WTC11 (cell line): Measurements from ENCODE around the gene GPX3. TPM values are rescaled to one million over a fixed set of nuclear protein-coding genes. Genes with fewer than 3 reads are reported as not detected.

Experiments
- ATAC-seq: fragments of 200-7000 bp; cut with Tn5 transposase; 2 replicates; pipeline ENCODE4 v1.10.0; 2021; ENCODE audit warnings: mild to moderate bottlenecking, moderate library complexity
- CTCF ChIA-PET: fragments of 300-600 bp; sonication (Branson Sonifier 250); formaldehyde crosslinking; loops from one replicate; lab custom pipeline; 2021; ENCODE audit warnings: antibody characterized with exemption; lab: Charles Lee
- POLR2A ChIA-PET: fragments of 350-600 bp; sonication (Branson Sonifier 250); formaldehyde crosslinking; loops from one replicate; lab custom pipeline; 2021; ENCODE audit warnings: antibody characterized with exemption; lab: Charles Lee
- DNase-seq: peaks from one replicate; pipeline ENCODE4 v3.0.0; 2021; ENCODE audit warnings: low spot score
- H3K27ac Mint-ChIP-seq: 2 replicates; pipeline ENCODE4 v1.8.0; 2021; ENCODE audit warnings: mixed read lengths
- H3K27me3 Mint-ChIP-seq: 2 replicates; pipeline ENCODE4 v1.8.0; 2021; ENCODE audit warnings: low read depth, mild to moderate bottlenecking, moderate library complexity, mixed read lengths
- H3K36me3 Mint-ChIP-seq: 2 replicates; pipeline ENCODE4 v1.8.0; 2021; ENCODE audit warnings: mixed read lengths
- H3K4me1 Mint-ChIP-seq: 2 replicates; pipeline ENCODE4 v1.8.0; 2022; ENCODE audit warnings: mixed read lengths
- H3K4me3 Mint-ChIP-seq: 2 replicates; pipeline ENCODE4 v1.8.0; 2021; ENCODE audit warnings: mild to moderate bottlenecking, moderate library complexity, mixed read lengths
- H3K9me3 Mint-ChIP-seq: 2 replicates; pipeline ENCODE4 v1.8.0; 2021; ENCODE audit warnings: mixed read lengths
- EMX1 ChIP-seq: fragments of 250-450 bp; sonication (Bioruptor Pico); IDR thresholded peaks from 2 replicates; pipeline ENCODE4 v1.8.0; 2021; ENCODE audit warnings: mild to moderate bottlenecking
- ERG ChIP-seq: fragments of 250-450 bp; sonication (Bioruptor Pico); IDR thresholded peaks from 2 replicates; pipeline ENCODE4 v1.8.0; 2021; ENCODE audit warnings: mild to moderate bottlenecking
- ETV6 ChIP-seq: sonication (generic); formaldehyde crosslinking; IDR thresholded peaks from 2 replicates; pipeline ENCODE4 v1.8.1; 2022; ENCODE audit warnings: mild to moderate bottlenecking, missing genetic modification reagents
- FOXJ3 ChIP-seq: sonication (generic); formaldehyde crosslinking; IDR thresholded peaks from 2 replicates; pipeline ENCODE4 v1.9.0; 2021; ENCODE audit warnings: missing genetic modification reagents, mild to moderate bottlenecking, borderline replicate concordance
- FOXP4 ChIP-seq: sonication (generic); formaldehyde crosslinking; IDR thresholded peaks from 2 replicates; pipeline ENCODE4 v1.8.0; 2022; ENCODE audit warnings: mild to moderate bottlenecking, missing genetic modification reagents
- GABPB1 ChIP-seq: sonication (generic); formaldehyde crosslinking; IDR thresholded peaks from 2 replicates; pipeline ENCODE4 v1.8.1; 2023; ENCODE audit warnings: mild to moderate bottlenecking, missing genetic modification reagents
- GTF2I ChIP-seq: fragments of 250-450 bp; sonication (Bioruptor Pico); conservative IDR thresholded peaks from 2 replicates; pipeline ENCODE4 v1.4.0; 2021; ENCODE audit warnings: mild to moderate bottlenecking
- JUN ChIP-seq: sonication (generic); formaldehyde crosslinking; IDR thresholded peaks from 2 replicates; pipeline ENCODE4 v1.8.0; 2023; ENCODE audit warnings: mild to moderate bottlenecking, missing genetic modification reagents
- MYBL2 ChIP-seq: sonication (generic); formaldehyde crosslinking; IDR thresholded peaks from 2 replicates; pipeline ENCODE4 v1.8.1; 2023; ENCODE audit warnings: mild to moderate bottlenecking, moderate library complexity, missing genetic modification reagents
- NFATC4 ChIP-seq: fragments of 250-450 bp; sonication (Bioruptor Pico); IDR thresholded peaks from 2 replicates; pipeline ENCODE4 v1.9.0; 2021; ENCODE audit warnings: mild to moderate bottlenecking
- NR1H2 ChIP-seq: sonication (generic); formaldehyde crosslinking; IDR thresholded peaks from 2 replicates; pipeline ENCODE4 v1.9.0; 2021; ENCODE audit warnings: mild to moderate bottlenecking, moderate library complexity, missing genetic modification reagents
- NR3C1 ChIP-seq: sonication (generic); formaldehyde crosslinking; conservative IDR thresholded peaks from 2 replicates; pipeline ENCODE4 v1.8.1; 2023; ENCODE audit warnings: low read depth, mild to moderate bottlenecking, missing genetic modification reagents
- RORB ChIP-seq: fragments of 250-450 bp; sonication (Bioruptor Pico); IDR thresholded peaks from 2 replicates; pipeline ENCODE4 v1.9.0; 2021; ENCODE audit warnings: mild to moderate bottlenecking
- SMAD4 ChIP-seq: sonication (generic); formaldehyde crosslinking; IDR thresholded peaks from 2 replicates; pipeline ENCODE4 v1.8.0; 2022; ENCODE audit warnings: mild to moderate bottlenecking, missing genetic modification reagents
- SP1 ChIP-seq: sonication (generic); formaldehyde crosslinking; conservative IDR thresholded peaks from 2 replicates; pipeline ENCODE4 v1.8.1; 2022; ENCODE audit warnings: missing genetic modification reagents
- ZNF138 ChIP-seq: sonication (generic); formaldehyde crosslinking; conservative IDR thresholded peaks from 2 replicates; pipeline ENCODE4 v1.8.1; 2022; ENCODE audit warnings: mild to moderate bottlenecking, moderate library complexity, missing genetic modification reagents
- ZNF232 ChIP-seq: sonication (generic); formaldehyde crosslinking; IDR thresholded peaks from 2 replicates; pipeline ENCODE4 v1.8.0; 2022; ENCODE audit warnings: mild to moderate bottlenecking, missing genetic modification reagents
- ZNF317 ChIP-seq: sonication (generic); formaldehyde crosslinking; IDR thresholded peaks from 2 replicates; pipeline ENCODE4 v1.8.1; 2023; ENCODE audit warnings: low read depth, mild to moderate bottlenecking, moderate library complexity, missing genetic modification reagents, borderline replicate concordance
- total RNA-seq: library from RNA; stranded (reverse); gene quantifications from 3 replicates; pipeline ENCODE4 v1.2.3, GENCODE V29; 2021
- TF ChIP-seq, protein P1 (sequence below): fragments of 250-450 bp; sonication (Bioruptor Pico); IDR thresholded peaks from 2 replicates; pipeline ENCODE4 v1.9.0; 2021; ENCODE audit warnings: mild to moderate bottlenecking, borderline replicate concordance
- TF ChIP-seq, protein P2 (sequence below): fragments of 250-450 bp; sonication (Bioruptor Pico); IDR thresholded peaks from 2 replicates; pipeline ENCODE4 v2.1.2; 2022; ENCODE audit warnings: mild to moderate bottlenecking, moderate library complexity
- TF ChIP-seq, protein P3 (sequence below): sonication (generic); formaldehyde crosslinking; IDR thresholded peaks from 2 replicates; pipeline ENCODE4 v1.8.0; 2022; ENCODE audit warnings: missing genetic modification reagents
- TF ChIP-seq, protein P4 (sequence below): fragments of 200-600 bp; IDR thresholded peaks from 2 replicates; pipeline ENCODE4 v1.8.0; 2022; ENCODE audit warnings: antibody characterized with exemption

Gene GPX3
- total RNA-seq, 1 experiment from 2014 or later = 24.5 TPM

DNA sequence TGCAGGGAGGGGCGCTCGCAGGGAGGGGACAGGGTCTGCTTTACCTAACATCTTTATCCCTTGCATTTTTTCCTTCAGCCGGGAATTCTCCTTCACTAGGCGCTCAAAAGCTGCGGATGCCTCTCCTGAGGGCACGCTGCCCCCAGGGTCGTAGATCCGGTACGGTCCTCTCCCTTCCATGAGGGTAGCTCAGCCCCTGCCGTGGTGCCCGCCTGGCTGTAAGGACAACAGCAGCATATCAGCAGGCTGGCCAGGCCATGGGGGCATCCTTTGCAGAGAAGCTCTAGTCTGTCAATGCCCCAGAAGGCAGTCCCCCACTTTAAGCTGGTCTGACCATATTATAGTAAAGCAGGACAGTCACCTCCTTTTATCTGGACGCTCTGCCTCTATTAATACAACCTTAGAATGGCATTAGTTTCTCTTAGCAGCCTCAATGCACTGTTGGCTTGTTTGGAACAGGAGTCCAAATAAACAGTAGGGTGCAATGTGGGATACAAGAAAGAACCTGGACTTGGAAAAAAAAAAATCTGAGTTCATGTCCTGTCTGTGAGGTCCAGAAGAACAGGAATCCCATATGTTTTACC lies 44.6 kb downstream of the GPX3 start:
- TF ChIP-seq SP1 (CRISPR knock-in tag) = no peak
- TF ChIP-seq GTF2I (CRISPR knock-in tag) = no peak
- TF ChIP-seq FOXJ3 = no peak
- TF ChIP-seq NR1H2 = no peak
- no peak for TF ChIP-seq EMX1 (CRISPR knock-in tag)
- no peak for TF ChIP-seq GABPB1
- TF ChIP-seq, all 79 proteins: peak for 0
- H3K27me3 Mint-ChIP-seq = no peaks in the 10 kb centered on the region
- DNase-seq (no peak), ATAC-seq (no peak)
- no peak overlapping the region for H3K27ac Mint-ChIP-seq
- no peaks in the 10 kb centered on the region for H3K9me3 Mint-ChIP-seq
- CTCF ChIA-PET = interaction anchor here (1.9 to 4.5 kb wide), 3 partner anchors 14 to 51 kb away, joined by 6 to 37 read pairs (median 15); no protein-coding TSS in a partner anchor
- H3K4me3 Mint-ChIP-seq = no peak overlapping the region
- H3K36me3 Mint-ChIP-seq = peaks cover 27% of the 10 kb centered on the region
- H3K4me1 Mint-ChIP-seq = peaks cover 17% of the 10 kb centered on the region
- POLR2A ChIA-PET = no interaction called here

- H3K9me3 Mint-ChIP-seq = no peaks in the 10 kb centered on the region
- ATAC-seq (no peak), DNase-seq (no peak)
- H3K4me3 Mint-ChIP-seq = no peak overlapping the region
- peak overlapping the region; percentile 57; the same call in 1 of the 2 replicates for H3K27ac Mint-ChIP-seq
- H3K36me3 Mint-ChIP-seq = peaks cover 27% of the 10 kb centered on the region
- POLR2A ChIA-PET = no interaction called here
- H3K27me3 Mint-ChIP-seq = no peaks in the 10 kb centered on the region
- H3K4me1 Mint-ChIP-seq = peaks cover 17% of the 10 kb centered on the region
- CTCF ChIA-PET = interaction anchor here (1.2 to 4.5 kb wide), 3 partner anchors 15 to 50 kb away, joined by 5 to 37 read pairs (median 15); no protein-coding TSS in a partner anchor
- no peak for TF ChIP-seq NR1H2
- no peak for TF ChIP-seq GTF2I (CRISPR knock-in tag)
- TF ChIP-seq, protein P1, sequence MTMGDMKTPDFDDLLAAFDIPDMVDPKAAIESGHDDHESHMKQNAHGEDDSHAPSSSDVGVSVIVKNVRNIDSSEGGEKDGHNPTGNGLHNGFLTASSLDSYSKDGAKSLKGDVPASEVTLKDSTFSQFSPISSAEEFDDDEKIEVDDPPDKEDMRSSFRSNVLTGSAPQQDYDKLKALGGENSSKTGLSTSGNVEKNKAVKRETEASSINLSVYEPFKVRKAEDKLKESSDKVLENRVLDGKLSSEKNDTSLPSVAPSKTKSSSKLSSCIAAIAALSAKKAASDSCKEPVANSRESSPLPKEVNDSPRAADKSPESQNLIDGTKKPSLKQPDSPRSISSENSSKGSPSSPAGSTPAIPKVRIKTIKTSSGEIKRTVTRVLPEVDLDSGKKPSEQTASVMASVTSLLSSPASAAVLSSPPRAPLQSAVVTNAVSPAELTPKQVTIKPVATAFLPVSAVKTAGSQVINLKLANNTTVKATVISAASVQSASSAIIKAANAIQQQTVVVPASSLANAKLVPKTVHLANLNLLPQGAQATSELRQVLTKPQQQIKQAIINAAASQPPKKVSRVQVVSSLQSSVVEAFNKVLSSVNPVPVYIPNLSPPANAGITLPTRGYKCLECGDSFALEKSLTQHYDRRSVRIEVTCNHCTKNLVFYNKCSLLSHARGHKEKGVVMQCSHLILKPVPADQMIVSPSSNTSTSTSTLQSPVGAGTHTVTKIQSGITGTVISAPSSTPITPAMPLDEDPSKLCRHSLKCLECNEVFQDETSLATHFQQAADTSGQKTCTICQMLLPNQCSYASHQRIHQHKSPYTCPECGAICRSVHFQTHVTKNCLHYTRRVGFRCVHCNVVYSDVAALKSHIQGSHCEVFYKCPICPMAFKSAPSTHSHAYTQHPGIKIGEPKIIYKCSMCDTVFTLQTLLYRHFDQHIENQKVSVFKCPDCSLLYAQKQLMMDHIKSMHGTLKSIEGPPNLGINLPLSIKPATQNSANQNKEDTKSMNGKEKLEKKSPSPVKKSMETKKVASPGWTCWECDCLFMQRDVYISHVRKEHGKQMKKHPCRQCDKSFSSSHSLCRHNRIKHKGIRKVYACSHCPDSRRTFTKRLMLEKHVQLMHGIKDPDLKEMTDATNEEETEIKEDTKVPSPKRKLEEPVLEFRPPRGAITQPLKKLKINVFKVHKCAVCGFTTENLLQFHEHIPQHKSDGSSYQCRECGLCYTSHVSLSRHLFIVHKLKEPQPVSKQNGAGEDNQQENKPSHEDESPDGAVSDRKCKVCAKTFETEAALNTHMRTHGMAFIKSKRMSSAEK (CRISPR knock-in tag) = no peak
- TF ChIP-seq ERG = no peak
- TF ChIP-seq SMAD4 (CRISPR knock-in tag) = no peak
- TF ChIP-seq, protein P2, sequence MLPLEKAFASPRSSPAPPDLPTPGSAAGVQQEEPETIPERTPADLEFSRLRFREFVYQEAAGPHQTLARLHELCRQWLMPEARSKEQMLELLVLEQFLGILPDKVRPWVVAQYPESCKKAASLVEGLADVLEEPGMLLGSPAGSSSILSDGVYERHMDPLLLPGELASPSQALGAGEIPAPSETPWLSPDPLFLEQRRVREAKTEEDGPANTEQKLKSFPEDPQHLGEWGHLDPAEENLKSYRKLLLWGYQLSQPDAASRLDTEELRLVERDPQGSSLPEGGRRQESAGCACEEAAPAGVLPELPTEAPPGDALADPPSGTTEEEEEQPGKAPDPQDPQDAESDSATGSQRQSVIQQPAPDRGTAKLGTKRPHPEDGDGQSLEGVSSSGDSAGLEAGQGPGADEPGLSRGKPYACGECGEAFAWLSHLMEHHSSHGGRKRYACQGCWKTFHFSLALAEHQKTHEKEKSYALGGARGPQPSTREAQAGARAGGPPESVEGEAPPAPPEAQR = no peak
- TF ChIP-seq JUN = no peak
- TF ChIP-seq, protein P3, sequence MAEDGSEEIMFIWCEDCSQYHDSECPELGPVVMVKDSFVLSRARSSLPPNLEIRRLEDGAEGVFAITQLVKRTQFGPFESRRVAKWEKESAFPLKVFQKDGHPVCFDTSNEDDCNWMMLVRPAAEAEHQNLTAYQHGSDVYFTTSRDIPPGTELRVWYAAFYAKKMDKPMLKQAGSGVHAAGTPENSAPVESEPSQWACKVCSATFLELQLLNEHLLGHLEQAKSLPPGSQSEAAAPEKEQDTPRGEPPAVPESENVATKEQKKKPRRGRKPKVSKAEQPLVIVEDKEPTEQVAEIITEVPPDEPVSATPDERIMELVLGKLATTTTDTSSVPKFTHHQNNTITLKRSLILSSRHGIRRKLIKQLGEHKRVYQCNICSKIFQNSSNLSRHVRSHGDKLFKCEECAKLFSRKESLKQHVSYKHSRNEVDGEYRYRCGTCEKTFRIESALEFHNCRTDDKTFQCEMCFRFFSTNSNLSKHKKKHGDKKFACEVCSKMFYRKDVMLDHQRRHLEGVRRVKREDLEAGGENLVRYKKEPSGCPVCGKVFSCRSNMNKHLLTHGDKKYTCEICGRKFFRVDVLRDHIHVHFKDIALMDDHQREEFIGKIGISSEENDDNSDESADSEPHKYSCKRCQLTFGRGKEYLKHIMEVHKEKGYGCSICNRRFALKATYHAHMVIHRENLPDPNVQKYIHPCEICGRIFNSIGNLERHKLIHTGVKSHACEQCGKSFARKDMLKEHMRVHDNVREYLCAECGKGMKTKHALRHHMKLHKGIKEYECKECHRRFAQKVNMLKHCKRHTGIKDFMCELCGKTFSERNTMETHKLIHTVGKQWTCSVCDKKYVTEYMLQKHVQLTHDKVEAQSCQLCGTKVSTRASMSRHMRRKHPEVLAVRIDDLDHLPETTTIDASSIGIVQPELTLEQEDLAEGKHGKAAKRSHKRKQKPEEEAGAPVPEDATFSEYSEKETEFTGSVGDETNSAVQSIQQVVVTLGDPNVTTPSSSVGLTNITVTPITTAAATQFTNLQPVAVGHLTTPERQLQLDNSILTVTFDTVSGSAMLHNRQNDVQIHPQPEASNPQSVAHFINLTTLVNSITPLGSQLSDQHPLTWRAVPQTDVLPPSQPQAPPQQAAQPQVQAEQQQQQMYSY = no peak
- no peak for TF ChIP-seq ZNF317
- TF ChIP-seq NR3C1 = no peak
- TF ChIP-seq FOXP4 = no peak
- no peak for TF ChIP-seq ETV6 (CRISPR knock-in tag)
- TF ChIP-seq MYBL2 = no peak
- TF ChIP-seq, protein P4, sequence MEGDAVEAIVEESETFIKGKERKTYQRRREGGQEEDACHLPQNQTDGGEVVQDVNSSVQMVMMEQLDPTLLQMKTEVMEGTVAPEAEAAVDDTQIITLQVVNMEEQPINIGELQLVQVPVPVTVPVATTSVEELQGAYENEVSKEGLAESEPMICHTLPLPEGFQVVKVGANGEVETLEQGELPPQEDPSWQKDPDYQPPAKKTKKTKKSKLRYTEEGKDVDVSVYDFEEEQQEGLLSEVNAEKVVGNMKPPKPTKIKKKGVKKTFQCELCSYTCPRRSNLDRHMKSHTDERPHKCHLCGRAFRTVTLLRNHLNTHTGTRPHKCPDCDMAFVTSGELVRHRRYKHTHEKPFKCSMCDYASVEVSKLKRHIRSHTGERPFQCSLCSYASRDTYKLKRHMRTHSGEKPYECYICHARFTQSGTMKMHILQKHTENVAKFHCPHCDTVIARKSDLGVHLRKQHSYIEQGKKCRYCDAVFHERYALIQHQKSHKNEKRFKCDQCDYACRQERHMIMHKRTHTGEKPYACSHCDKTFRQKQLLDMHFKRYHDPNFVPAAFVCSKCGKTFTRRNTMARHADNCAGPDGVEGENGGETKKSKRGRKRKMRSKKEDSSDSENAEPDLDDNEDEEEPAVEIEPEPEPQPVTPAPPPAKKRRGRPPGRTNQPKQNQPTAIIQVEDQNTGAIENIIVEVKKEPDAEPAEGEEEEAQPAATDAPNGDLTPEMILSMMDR = no peak
- TF ChIP-seq RORB (CRISPR knock-in tag) = no peak
- no peak for TF ChIP-seq ZNF232
- TF ChIP-seq ZNF138 (CRISPR knock-in tag) = no peak
- no peak for TF ChIP-seq NFATC4 (CRISPR knock-in tag)
Observed at GRCh38 chr5:151065609-151066008, 45.2 kb downstream of the GPX3 start.
